Activated CD4-positive, CD25-positive, alpha-beta regulatory T cell treated with anti-CD3 and anti-CD28 coated beads, Interleukin-2, amount 50 U/mL, for 72 hours (primary cell): ENCODE measurements around the gene ACE.

Source experiments
- DNase-seq: peaks from one replicate; pipeline ENCODE4 v3.0.0; 2021

The ACE gene

DNA sequence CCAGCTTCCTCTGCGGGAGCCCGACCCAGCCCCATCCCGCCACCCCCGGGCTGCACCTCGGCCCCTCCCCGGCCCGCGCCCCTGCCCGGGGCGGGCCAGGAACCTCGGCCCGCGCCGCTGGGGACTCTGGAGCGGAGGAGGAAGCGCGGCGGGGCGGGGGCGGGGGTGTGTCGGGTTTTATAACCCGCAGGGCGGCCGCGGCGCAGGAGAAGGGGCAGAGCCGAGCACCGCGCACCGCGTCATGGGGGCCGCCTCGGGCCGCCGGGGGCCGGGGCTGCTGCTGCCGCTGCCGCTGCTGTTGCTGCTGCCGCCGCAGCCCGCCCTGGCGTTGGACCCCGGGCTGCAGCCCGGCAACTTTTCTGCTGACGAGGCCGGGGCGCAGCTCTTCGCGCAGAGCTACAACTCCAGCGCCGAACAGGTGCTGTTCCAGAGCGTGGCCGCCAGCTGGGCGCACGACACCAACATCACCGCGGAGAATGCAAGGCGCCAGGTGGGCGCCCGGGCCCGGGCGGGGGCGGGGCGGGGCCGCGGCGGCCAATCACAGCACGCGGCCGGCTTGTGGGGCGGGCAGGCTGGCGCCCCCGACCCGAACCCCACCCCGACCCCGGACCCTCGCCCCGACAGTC, at the start of gene ACE:
TSS of gene ACE (plus strand) at position 208 of the 626 bp plus-strand sequence. CDS start at position 242, 34 bp downstream.
- DNase-seq, result no peak

DNA sequence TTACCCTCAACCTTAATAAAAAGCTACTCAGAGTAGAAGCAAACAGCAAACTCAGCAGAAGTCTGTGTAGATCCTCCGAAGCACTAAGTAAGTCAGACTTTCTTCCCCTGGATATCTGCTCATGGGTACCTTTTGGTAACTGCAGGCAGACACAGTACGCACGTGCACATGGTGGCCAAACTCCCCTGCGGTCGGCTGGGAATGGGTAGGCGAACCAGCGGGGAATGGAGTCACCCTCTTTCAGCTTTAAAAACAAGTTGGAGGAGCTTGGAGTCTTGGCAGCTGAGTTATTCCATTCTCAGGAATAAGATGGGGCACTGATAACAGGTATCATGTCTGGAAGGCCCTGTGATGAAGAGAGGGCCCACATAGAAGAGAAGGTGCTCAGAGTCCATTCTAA, 47.1 kb upstream of the ACE start:
- DNase-seq, result no peak

DNA sequence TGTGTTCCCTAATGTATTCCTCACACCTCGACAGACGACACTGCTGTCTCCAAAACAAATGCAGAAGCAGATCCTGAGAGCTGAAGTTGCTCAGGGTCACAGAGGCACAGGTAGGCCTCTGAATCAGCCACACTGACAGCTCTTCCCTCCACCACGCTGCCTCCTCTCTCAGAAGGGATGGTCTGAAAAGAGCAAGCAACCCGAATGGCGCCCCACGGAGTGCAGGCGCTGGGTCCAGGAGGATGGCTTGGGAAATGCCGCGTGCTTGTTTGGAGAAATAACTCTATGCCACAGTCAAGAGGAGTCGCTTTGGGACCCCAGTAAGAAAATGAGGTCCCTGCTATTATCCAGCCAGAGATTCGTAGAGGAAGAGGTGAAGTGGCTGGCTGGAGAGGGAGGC, 46.6 kb upstream of the ACE start:
- DNase-seq, result no peak

DNA sequence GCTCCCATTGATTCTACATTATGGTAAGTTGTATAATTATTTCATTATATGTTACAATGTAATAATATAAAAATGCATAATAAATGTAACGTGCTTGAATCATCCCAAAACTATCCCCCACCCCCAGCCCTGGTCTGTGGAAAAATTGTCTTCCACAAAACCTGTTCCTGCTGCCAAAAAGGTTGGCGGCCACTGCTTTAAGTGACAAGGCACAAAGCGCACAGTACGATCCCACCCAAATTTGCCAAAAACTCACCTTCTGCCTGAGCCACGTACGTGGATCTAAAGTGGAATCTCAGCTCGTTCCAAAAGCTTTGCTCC, 45.3 kb upstream of the ACE start:
- no peak for DNase-seq

DNA sequence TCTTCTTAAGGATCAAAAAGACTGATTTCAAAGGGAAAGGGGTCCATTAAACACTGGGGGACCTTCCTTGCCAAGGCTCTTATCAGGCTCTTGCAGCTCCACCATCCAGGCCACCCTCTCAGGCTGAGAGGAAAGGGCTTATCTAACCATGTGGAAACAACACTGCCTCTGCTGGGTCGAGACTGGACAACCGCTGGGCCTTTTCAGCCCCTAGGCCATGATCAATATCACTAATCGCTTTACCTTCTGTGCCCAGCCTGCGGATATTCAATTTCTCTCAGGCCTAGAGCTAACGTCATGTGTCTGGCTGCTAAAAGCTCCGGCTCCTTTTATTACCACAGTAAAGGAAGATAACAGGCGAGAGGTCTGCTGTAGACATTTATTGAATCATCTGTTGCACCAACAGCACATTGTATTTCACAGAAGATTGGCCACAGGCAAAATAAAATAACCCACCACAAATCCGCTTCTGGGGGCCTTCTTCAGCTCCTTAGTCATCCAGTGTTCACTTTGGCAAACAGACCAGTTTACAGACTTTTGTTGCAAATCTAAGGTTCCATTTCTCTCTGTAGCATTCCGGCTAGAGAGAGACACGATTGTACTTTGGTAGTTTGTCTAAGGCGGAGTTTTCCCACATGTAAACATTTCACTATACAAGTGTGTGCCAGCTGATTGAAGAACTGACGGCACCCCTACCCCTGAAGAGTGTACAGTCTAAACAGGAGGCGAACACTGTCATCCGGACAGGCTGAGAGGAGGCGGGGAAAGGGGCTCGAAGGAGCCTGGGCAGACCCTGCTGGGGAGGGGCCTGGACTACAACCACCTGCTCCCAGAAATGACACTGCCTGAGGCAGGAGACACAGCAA, 44.7 kb upstream of the ACE start:
- no peak for DNase-seq

DNA sequence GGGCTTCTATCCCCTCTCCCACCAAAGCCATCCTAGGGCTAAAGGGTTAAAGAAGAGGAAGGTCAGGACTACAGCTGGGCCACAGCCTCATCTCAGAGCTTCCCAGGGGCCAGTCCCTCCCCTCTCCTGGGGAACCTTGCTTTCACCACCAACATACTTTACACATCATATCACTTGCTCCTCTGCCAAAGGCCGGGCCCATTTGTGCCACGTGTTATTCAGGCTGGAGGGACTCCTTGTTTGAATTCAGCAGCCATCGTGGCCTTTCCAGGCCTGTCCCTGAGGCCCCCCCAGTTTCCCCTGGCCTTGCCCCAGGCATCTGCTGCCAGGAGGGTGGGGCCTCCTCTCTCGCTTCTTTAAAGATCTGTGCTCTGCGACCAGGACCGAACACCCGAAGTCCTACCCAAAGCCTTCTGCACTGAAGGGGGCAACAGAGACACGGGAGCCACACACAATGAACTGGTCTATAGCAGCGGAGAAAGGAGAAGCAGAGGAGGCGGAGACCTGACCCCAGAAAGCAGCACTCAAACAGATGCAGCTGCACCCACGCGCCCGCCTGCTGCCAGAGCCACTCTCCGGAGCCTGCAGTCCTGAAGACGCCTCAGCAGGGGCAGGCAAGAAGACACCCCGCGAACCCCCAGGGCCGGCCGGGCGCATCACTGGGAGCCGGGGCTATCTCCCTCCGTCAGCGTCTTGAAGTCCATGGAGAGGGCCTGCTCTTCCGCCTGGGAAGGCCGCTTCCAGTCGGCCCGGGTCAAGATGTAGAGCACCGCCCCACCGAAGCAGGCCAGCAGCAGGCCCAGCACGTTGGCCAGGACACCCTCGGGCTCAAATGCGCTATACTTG, 42.9 kb upstream of the ACE start:
- no peak for DNase-seq

DNA sequence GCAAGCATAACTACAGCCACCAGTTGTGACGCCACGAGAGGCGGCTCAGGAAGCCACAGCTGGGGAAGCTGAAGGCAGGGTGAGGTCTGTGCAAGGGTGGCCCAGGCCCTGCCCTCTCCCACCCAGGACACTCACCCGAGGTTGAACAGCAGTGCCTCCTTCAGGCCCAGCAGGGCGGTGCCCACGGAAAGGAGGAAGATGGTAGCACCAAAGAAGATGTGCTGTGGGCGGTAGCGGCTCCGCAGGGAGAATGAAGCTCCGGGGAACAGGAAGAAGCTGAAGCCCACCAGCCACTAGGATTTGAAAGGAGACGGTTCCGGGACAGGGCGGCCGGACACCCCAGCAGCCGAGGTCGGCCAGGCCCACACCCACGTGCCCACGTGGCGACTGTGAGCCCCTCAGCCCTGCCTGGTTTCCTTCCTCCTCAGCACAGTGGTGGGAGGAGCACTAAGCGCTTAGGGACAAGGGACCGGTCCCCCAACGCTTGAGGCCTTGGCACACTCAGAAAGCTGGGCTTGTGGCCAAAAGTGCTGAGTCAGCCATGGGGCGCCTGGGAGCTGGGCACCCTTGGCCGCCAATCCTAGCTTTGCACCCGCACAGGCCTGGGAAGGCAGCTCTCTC, 41.8 kb upstream of the ACE start:
- no peak for DNase-seq

DNA sequence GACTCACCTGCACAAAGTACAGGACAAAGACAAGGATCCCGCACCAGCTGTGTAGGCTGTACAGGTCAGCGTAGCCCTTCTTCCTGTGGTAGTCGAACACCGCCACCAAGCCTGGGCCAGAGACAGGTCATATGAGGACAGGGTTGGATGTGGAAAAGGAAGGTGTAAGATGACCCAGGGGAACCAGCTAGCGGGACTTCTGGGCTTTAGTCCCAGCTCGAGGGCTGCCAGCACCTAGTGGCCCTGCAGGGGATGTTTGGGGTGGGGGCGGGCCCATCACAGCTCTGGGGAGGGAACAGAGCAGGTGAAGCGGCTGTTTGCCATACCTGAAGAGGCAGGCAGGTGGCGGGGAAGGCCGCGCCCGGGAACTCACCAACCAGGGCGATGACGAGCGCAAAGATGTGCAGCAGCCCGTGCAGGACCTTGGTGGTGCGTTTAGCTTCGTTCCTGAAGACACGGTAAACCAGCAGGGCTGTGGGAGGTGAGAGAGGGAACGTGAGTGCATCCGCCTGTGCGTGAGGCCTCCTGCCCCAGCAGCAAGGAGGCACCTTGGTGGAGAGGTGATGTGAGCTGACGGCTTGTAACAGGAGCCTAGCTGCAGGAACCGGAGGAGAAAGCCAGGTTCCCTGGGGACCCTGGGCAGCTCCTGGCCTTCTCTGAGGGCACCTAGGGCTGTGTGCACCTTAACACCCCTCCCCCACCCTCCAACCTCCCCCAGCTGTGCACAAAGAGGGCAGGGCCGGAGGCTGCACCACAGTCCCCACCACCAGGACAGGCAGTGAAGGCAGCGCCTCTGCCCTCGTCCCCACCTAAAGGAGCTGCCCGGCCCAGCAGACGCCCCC, 41.0 kb upstream of the ACE start:
- DNase-seq, result no peak

DNA sequence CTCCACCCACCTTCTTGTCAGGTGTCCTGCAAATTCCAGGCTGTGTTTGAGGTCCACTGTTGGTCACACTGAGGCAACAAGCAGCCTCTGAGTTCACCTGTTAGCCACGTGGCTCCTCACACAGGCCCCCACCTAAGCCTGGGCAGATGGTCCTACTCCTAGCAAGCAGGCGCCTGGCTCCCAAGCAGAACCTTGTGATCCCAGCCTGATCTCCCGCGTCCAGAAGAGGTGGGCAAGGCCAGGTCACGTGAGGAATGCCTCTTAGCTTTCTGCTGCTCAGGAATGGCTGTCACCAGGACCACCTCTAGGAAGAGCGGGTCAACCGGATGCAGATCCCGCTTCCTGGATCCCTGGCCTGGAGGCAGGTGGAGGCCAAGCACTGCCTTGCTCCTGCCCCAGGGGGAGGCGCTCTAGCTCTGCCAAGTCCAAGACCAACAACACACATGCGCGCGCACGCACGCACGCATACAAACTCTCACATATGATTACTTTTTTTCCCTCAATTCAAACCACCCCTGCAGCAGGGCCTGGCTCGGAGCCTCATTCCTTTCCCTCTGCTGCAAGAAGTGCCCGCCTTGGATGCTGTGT, 40.2 kb upstream of the ACE start:
- no peak for DNase-seq

DNA sequence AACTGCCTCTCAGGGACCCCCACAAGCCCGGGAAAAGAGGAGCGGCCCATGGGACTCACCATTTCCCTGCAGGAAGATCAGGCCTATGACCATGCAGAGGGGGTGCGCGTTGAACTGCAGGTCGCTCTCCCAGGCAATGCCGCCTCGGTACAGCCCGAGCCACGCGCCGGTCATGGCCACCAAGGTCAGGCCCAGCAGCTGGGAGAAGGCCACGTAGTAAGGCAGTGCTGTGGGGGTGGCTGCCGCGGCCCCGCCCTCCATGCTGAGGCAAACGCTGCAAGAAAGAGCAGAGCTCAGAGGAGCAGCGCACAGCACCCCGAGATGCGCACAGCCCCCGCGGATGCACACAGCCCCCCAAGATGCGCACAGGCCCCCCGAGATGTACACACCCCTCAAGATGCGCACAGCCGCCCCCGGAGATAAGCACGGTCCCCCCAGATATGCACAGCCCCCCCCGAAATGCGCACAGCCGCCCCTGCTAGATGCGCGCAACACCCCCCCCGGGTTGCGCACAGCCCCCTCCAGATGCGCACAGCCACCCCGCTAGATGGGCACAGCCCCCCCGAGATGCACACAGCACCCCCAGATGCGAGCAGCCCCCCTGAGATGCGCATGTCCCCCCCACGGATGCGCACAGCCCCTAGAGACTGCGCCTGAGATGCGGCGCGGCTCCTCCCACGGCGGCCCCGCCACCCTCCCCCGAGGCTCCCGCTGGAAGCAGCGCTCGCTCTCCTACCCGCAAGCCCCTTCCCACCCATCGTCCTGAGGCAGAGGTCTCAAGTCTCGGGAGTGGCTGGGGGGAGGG, 39.4 kb upstream of the ACE start:
- no peak for DNase-seq

DNA sequence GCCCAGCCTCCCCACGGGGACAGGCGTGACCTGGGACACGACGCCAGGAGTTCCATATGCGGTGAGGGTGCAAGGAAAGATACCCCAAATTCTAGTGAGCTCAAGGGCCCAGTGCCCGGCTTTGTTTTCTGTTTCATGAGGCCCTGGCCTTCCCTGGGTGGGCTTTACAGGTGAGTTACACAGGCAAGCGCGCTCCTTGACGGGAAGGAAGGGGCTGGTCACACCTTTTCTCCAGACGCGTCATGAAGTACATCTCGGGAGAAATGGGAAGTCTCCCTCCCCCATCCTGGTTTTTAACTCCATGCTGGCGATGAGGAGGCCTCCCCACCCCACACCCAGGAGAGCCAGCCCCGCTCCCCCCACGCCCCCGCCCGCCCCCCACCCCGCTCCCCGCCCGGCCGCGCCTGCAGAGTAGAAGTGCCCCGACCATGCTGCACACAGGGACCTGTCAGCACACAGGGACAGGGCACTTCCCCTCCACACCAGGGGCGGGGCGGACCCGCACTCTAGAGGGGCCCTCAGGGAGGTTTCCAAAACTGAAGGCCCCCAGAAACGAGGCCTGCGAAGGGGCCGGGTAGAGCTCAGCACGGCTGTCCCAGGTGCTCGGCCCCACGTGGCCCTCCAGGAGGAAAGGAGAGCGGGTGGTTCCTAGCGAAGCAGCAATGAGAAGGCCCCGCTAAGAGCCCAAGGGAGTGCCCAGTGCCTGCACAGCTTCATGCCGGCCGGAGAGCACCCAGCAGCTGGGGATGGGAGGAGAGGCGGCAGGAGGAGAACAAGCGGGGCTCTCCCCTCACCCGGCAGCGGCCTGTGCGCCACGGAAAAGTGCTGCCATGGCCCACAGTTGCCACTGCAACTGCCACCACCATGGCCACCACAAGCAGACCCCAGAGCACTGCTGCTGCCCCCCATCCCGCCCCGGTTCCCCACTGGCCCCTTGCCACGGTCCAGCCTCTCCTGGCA, 38.5 kb upstream of the ACE start:
- DNase-seq, result no peak

DNA sequence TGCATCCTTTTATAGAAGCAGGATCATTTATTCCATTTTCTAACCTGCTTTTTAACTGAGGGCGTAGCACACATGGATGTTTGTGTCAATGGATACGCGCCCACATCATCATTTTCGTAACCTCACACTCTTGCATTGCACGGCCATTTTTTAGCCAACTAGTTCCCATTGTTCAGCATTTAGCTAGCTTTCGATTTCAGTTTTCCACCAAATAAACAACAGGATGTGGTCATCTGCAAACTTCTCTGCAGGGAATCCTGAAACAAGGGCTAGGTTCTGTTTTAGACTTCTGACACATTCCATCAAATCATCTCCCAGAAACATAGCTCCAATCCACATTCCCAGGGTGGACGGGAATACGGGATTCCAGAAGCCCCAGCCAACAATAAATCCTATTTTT, 37.2 kb upstream of the ACE start:
- no peak for DNase-seq

DNA sequence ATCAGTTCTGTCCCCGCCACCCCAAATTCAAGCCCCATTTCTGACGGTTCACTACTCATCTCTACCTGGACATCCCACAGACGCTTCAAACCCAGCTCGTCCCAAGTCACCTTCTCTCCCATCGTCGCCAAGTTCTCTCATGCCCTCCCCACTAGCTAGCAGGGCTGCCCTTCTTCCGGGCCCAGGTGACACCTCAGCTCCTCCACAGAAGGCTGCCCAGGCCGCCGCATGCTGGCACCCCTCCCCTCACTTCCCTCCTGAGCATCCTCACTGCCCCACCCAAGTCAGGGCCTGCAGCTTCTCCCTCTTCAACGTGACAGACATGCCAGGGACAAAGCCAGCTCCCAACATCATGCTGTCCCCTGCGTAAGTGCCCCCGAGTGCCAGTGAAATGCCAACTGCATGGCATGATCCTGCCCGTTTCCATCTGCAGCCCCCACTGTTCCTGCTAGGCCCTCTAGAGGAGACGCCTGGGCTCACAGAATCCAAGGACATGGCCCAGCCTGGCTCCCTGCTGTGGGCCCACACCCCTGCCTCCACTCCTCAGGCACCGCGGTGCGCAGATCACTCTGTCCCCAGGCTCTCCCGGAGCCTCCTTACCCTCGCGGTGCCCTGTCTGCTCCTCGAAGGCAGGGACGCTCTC, 36.6 kb upstream of the ACE start:
- no peak for DNase-seq

DNA sequence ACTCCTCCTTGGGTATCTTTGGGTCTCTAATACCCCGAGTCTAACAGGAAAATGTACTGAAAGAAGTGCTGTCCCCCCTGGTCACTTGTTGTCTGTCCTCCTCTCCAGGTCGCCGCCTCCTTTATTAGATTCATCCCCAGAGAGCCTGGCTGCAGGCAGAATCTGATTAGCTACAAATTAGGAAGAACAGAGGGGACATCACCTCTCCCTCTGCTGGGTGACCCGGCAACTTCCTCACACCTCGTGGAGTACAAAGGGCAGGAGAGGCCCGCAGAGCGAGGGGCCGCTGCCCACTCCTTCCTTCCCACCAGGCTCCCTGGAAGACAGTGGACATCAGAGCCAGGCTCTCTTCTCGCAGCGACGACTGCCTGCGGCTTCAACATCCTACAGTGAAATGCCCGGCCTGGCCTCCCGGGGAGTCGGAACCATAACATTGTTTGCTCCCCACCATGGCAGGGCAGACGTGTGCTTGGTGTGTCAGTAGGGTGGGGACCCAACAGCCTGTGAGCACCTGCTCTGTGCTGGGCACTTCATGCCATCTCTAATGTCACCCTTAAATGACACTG, 36.0 kb upstream of the ACE start:
- DNase-seq, result no peak

DNA sequence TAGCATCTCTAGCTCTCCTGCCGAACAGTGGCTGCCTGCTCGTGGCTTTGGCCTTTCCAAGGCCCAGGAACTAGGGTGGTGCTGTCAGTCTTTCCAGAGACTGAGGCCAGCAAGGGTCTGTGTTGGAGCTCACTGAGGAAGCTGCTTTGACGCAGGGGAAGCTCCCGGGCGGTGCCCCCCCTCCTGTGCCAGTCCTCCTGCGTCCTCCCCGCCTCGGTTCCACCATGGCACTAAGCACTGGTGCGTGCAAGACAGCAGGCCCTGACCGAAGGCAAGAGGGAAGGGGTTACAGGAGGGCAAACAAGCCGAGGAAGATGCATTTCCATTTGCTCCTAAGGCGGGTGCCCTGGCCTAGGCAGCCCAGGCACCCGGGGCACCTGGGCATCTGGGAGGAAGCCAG, 35.2 kb upstream of the ACE start:
- no peak for DNase-seq

DNA sequence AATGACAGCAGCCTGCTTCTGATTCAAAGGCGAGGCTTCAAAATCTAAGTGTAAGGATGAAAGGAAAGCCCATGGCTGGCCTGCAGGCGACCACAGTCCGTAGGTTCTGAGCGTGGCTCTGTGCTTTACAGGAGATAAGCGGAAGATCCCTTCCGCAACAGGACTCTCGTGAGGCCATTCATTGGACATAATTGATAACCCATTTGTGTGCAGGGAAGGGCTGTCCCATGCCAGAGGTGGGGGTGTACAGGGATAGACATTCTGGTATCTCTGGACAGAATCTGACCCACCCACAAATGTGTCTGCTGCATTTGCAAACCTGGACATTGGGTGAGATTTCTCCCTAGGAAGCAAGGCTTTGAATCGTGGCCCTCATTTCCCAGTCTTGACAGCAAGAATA, 34.8 kb upstream of the ACE start:
- no peak for DNase-seq

DNA sequence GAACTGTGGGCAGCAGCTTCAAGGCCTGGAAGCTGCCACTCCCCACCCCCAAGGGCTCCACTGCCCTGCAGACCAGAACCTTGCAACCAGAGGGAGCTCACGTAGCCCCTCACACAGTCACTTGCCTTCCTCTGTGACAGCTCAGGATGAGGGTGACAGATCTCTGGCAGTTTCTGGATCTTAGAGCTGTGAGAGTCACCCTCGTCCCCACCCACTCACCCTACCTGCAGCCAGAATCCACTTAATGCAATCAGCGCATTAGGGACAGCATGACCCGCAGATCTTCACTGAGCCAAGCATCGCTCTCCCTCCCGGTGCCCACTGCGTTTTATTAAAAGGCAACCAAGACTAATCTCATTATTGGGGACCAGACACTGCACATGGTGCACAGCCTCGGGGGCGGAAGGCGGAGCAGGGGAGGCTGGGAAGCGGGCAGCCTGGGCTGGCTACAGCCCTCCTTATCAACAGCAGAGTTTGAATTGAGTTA, 34.3 kb upstream of the ACE start:
- no peak for DNase-seq

DNA sequence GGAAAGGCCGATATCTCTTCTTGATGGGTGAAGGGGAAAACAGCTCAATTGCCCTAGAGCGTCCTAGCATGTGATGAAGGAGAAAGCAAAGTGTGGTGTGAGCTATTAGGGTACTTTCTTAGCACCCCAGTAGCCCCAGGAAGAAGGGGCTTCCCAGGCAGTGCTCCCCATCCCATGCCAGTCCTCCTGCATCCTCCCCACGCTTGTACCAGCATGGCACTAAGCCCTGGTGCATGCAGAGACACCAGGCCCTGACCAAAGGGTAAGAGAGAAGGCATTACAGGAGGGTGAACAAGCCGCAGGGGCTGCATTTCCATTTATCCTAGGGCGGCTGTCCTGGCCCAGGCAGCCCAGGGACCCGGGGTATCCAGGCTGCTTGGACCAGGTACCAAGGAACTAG, 33.8 kb upstream of the ACE start:
- DNase-seq, result no peak

DNA sequence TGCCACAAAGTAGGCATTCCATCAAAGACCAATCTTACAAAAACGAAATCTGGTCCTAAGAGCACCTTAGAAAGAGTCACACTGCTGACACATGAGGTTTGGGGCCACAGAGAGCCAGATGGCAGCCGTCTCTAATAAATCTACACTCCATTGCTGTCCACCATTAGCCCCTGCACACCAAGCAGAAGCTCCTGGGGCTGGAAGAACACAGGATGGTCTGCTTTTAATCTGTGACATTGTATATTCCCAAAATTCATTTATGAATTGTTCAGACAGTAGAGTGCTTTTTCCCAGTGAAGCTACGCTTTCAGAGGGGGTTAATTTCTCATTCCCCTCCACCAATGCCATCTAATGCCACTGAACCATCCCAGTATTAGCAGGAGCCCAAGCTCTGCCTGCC, 32.4 kb upstream of the ACE start:
- no peak for DNase-seq
